ENCODE results near the gene KCNH1. TPM values are rescaled to one million over a fixed set of nuclear protein-coding genes. Genes with fewer than 3 reads are reported as not detected.
"Not testable (repeated sequence)": the region's sequence is repeated elsewhere in the genome, so short reads cannot be mapped to it uniquely, and the experiment has no call there.

The KCNH1 gene
- total RNA-seq, 2 donors from 2014 or later, result 0.40 to 0.64 TPM

DNA sequence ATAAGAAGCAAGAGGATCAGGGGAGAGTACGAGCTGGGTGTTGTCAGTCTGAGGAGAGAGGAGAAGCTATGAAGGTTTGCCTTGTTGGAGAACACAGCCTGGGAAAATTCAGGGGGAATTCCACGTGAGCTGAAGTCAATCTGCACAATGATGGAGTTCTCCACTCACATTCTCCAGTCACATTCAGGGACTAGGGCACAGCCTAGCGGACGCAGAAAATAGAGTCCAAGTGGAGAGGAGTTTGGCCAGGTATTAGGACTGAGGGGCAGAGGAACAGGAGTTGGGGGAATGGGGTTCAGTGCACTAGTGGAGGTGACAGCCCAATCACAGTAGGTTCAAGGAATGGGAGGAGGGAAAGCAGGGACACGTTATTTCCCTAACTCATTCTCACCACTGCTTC, 124.0 kb downstream of the KCNH1 start:
- Histone ChIP-seq H3K36me3 (no peaks in the 10 kb centered on the region), H3K9ac (ENCODE audit: low read depth in 2 of 2, low read length in 2 of 2) (no peak overlapping the region), H3K27ac (no peak overlapping the region), H3K4me3 (no peak overlapping the region), H3K27me3 (no peaks in the 10 kb centered on the region), H3K9me3 (no peaks in the 10 kb centered on the region), H3K4me1 (no peaks in the 10 kb centered on the region)
- DNase-seq, result no peak
- TF ChIP-seq, protein P1, sequence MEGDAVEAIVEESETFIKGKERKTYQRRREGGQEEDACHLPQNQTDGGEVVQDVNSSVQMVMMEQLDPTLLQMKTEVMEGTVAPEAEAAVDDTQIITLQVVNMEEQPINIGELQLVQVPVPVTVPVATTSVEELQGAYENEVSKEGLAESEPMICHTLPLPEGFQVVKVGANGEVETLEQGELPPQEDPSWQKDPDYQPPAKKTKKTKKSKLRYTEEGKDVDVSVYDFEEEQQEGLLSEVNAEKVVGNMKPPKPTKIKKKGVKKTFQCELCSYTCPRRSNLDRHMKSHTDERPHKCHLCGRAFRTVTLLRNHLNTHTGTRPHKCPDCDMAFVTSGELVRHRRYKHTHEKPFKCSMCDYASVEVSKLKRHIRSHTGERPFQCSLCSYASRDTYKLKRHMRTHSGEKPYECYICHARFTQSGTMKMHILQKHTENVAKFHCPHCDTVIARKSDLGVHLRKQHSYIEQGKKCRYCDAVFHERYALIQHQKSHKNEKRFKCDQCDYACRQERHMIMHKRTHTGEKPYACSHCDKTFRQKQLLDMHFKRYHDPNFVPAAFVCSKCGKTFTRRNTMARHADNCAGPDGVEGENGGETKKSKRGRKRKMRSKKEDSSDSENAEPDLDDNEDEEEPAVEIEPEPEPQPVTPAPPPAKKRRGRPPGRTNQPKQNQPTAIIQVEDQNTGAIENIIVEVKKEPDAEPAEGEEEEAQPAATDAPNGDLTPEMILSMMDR (IDR thresholded peaks at IDR 0.05), result no peak
- intact Hi-C loops (cut with DNase I), result no loop called here

DNA sequence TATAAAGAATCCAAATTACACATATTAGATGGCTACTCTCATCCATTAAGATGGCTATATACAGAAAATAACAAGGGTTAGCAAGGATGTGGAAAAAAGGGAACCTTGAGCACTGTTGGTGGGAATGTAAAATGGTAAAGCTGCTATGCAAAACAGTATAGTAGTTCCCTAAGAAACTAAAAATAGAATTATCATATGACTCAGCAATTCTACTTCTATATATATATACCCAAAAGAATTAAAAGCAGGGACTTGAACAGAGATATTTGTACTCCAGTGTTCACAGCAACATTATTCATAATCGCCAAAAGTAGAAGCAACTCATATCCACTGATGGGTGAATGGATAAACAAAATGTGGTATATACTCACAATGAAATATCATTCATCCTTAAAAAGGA, 126.1 kb downstream of the KCNH1 start:
- intact Hi-C loops (cut with DNase I), result no loop called here

DNA sequence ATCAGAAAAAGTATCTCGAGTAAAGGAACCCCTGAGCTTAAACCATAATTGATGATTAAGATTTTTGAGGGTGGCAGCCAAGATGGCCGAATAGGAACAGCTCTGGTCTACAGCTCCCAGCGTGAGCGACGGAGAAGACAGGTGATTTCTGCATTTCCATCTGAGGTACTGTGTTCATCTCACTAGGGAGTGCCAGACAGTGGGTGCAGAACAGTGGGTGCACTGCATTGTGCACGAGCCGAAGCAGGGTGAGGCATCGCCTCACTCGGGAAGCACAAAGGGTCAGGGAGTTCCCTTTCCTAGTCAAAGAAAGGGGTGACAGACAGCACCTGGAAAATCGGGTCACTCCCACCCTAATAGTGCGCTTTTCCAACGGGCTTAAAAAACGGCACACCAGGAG, 138.0 kb downstream of the KCNH1 start:
- H3K27me3 ChIP-seq; H3K36me3 ChIP-seq; H3K4me3 ChIP-seq; H3K27ac ChIP-seq; intact Hi-C loops (cut with DNase I); H3K9me3 ChIP-seq; DNase-seq; H3K9ac ChIP-seq (ENCODE audit: low read depth in 2 of 2, low read length in 2 of 2); H3K4me1 ChIP-seq: not testable (repeated sequence)

More for the DNA sequence above, 126.1 kb downstream of the KCNH1 start:
- Histone ChIP-seq H3K36me3 (no peaks in the 10 kb centered on the region), H3K4me3 (no peak overlapping the region), H3K9me3 (no peaks in the 10 kb centered on the region), H3K9ac (ENCODE audit: low read depth in 2 of 2, low read length in 2 of 2) (no peak overlapping the region), H3K27me3 (no peaks in the 10 kb centered on the region), H3K4me1 (no peaks in the 10 kb centered on the region), H3K27ac (no peak overlapping the region)
- DNase-seq, result no peak
- TF ChIP-seq, protein P1 (IDR thresholded peaks at IDR 0.05), result no peak

DNA sequence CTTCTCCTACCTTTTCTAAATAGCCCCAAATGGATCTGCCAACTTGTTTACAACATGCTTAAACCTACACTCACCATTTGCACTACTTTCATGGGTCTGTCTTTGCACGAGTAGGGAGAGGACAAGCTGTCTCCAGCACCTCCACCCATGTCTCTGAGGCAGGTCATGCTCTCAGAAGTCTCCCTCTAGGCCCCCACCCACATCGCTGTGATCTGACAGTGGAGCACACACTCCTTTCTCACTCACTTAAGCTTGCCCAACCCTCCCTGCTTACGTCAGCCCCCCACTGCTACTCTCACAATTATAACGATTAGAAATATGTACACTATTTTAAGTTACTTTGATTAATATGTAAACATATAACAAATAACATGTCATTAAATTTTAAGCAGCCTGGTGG, 141.1 kb downstream of the KCNH1 start:
- Histone ChIP-seq H3K4me1 (no peaks in the 10 kb centered on the region), H3K9me3 (no peaks in the 10 kb centered on the region), H3K4me3 (no peak overlapping the region), H3K36me3 (no peaks in the 10 kb centered on the region), H3K27ac (no peak overlapping the region), H3K27me3 (no peaks in the 10 kb centered on the region), H3K9ac (ENCODE audit: low read depth in 2 of 2, low read length in 2 of 2) (no peak overlapping the region)
- intact Hi-C loops (cut with DNase I), result no loop called here
- DNase-seq, result no peak
- TF ChIP-seq, protein P1 (IDR thresholded peaks at IDR 0.05), result no peak

DNA sequence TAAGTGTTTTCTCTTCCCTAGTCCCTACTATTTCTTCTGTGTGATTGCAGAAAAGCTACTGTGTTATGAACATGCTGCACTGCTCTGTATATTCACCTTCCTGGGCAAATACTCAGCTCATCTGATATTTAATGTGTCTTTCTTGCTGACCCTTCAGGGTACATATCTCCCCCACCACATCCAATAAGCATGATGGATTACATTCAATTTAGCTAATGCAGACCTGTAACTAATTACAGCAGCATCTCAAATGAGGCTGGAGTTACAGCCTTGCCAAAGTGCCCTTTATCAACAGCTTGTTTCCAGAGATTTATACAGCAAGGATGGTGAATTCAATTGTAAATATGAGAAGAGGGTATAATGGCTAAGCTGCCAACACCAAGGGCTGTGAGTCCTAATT, 144.0 kb downstream of the KCNH1 start:
- intact Hi-C loops (cut with DNase I), result no loop called here
- no peak overlapping the region for H3K9ac ChIP-seq (ENCODE audit: low read depth in 2 of 2, low read length in 2 of 2)
- H3K36me3 ChIP-seq, result no peaks in the 10 kb centered on the region
- TF ChIP-seq, protein P1 (IDR thresholded peaks at IDR 0.05), result no peak
- no peak overlapping the region for H3K4me3 ChIP-seq
- no peak overlapping the region for H3K27ac ChIP-seq
- DNase-seq, result no peak
- no peaks in the 10 kb centered on the region for H3K9me3 ChIP-seq
- H3K27me3 ChIP-seq, result no peaks in the 10 kb centered on the region
- no peaks in the 10 kb centered on the region for H3K4me1 ChIP-seq

DNA sequence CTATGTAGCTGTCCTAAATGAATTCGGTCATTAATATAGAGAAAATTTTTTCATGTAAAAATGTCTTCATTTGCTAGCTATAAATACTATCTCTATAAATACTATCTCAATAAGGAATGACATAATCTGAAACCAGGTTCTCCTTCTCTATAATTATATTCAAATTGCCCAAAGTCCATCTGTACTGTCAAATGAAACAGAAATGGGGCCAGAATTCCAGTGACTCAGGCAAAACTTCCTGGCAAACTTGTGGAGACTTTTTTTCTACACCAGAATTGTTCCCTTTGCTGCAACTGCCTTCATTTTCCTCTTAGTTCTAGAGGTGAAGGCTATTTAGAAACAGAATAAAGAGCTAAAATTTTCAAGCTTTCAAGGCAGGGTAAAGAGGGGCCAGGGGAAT, 152.5 kb downstream of the KCNH1 start:
- no peak for DNase-seq

More for the DNA sequence above, 152.5 kb downstream of the KCNH1 start:
- Histone ChIP-seq H3K9ac (ENCODE audit: low read depth in 2 of 2, low read length in 2 of 2) (no peak overlapping the region), H3K27ac (no peak overlapping the region), H3K9me3 (no peaks in the 10 kb centered on the region), H3K27me3 (no peaks in the 10 kb centered on the region), H3K4me1 (no peaks in the 10 kb centered on the region), H3K36me3 (no peaks in the 10 kb centered on the region), H3K4me3 (no peak overlapping the region)
- TF ChIP-seq, protein P1 (IDR thresholded peaks at IDR 0.05), result no peak
- intact Hi-C loops (cut with DNase I), result no loop called here
